GM21447 (cell line): Measurements from ENCODE around the gene RIN3.
"Not testable (repeated sequence)": the region's sequence is repeated elsewhere in the genome, so short reads cannot be mapped to it uniquely, and the experiment has no call there.

ENCODE experiments used
- ATAC-seq: cut with Tn5 transposase; IDR thresholded peaks from one replicate; pipeline ENCODE4 v1.9.1; 2021; ENCODE audit not compliant: unreplicated experiment

Gene RIN3

DNA sequence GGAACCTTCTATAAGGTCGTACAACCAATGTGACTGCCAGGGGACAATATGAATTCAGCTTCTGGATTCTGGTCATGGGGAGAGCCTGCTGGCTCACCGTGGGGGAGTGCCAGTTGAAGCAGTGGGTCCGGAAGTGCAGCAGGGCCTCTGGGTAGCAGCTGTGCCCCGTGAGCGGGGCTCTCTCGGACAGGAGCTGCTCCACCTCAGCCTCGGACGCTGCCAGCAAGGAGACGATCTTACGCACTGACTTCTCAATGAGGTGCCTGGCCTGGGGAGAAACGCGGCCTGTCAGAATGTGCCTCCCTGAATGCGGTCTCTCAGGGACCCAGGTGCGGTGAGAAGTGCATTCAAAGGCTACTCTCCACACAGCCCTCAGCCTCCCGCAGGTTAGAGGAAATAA, 192.8 kb downstream of the RIN3 start:
- ATAC-seq, result no peak

GRCh38 chr14:92709340-92710000, 195.9 kb downstream of the RIN3 start:
- no peak for ATAC-seq

- ATAC-seq, result no peak
Measured at GRCh38 chr14:92710001-92710341, 196.4 kb downstream of the RIN3 start.

GRCh38 chr14:92711976-92712653, 198.5 kb downstream of the RIN3 start:
- no peak for ATAC-seq

GRCh38 chr14:92712654-92713051, 199.1 kb downstream of the RIN3 start:
- ATAC-seq, result no peak

DNA sequence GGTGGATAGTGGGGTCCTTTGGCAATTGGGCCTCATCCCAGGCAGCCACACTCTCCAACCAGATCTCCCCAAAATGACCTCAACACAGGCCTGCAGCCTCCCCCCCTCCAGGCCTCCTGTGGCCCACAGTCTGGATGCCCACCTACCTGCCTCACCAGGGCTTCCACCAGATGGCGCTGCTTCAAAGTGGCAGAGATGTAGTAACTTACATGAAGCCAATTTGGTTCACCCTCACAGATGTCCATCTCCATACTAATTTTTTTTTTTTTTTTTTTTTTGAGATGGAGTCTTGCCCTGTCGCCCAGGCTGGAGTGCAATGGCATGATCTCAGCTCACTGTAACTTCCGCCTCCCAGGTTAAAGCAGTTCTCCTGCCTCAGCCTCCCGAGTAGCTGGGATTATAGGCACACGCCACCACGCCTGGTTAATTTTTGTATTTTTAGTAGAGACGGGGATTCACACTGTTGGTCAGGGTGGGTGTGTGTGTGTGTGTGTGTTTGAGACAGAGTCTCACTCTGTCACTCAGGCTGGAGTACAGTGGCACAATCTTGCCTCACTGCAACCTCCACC, 201.2 kb downstream of the RIN3 start:
- ATAC-seq, result not testable (repeated sequence)

DNA sequence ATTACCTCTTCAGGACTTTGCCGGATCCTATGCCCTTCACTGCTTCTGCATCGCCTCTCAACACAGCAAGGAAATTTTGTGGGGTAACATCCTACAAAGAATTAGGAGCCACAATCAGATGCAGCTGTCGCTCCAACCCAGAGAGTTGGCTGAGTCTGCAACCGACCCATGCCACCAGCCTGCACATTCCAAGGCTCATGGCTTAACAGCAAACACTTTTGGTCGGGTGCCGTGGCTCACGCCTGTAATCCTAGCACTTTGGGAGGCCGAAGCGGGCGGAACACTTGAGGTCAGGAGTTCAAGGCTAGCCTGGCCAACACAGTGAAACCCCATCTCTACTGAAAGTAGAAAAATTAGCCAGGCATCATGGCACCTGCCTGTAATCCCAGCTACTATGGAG, 202.6 kb downstream of the RIN3 start:
- ATAC-seq, result no peak

- ATAC-seq, result no peak
Measured at GRCh38 chr14:92717571-92718042, 204.0 kb downstream of the RIN3 start.

DNA sequence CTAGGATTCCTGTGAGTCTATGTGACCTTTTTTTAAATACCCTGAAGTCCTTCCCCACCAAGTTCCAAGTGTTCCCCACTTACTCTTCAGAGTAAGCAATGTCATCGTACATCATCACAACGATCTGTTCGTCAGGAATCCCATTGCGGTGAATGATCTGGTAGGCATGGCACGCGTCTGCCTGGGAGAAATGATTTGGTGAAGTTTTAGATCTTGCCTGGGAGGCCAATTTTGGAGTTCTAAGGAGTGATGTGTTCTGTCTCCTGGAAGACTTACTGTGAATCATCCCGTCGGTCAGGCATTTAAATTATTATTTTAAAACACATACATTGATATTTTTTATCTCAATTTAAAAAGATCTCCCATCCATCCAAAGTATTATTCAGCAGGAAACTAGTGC, 205.1 kb downstream of the RIN3 start:
- ATAC-seq, result no peak

DNA sequence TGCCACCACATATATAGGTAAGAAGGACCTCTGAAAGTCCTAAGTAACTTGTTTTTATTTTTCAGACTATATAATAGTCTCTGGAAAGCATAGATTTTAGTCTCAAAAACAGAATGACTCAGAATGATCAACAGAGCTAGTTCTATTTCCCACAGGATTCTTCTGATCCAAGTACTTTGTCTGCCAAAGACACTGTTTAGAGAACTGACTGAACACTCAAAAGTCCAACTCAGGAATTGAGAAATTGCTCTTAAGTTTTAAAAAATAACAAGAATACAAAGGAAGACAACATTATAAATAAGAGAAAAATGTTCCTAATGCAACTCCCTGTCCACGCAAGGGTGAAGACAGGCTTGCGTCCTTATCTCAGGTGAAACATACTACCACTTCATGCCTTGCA, 205.8 kb downstream of the RIN3 start:
- ATAC-seq, result no peak

DNA sequence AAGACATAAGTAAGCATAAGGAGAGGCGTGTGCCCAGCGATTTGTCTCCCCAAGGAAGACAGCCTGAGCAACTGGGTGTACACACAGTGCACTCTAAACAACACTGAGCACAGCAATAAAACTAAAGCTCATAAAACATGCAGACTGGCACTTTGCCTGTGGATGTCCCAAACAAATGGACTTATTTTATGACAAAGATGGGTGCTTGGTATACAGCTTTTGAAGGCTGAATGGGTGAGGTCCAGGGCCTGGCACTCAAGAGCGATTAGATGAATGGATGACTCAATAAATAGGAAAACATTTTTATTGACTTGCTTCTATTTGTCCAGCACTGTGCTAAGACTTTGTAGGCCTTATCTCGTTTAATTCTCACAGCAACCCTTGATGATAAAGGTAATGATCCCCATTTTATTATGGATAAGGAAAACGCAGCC, 206.3 kb downstream of the RIN3 start:
- no peak for ATAC-seq

DNA sequence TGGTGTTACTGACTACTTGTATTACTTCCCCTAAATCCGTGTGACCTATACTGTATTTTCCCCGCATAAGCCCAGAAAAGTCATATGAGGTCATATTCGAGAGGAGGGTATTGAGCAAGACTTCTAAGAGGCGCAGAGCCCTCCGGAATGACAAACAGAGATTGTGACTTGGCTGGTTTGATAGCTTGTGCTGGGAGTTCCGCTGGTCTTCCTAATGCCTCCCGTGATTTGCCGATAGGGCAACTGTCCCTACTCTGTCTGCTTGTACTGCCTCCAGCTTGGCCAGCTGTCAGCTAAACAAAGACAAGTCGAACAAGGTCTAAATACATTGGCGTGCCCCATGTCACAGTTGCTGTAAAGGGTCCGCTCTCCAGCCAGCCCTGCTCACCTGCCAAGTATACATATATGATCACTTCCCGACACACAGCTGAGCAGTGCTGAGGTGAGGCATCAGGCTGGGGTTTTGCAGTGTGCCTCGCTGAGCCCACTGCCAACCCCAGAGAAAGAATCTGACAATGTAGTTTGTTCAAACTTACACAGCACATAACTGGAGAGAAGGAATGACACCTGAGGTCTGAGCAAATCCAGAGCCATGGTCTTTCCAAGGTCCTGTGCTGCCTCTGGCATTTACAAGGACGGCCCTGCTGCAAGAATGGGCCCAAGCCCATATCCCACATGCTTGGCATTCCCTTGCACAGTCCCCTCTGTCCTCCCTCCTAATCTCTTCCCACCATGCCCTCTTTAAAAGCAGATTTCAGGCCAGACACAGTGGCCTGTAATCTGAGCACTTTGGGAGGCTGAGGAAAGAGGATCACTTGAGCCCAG, 211.1 kb downstream of the RIN3 start:
- no peak for ATAC-seq

DNA sequence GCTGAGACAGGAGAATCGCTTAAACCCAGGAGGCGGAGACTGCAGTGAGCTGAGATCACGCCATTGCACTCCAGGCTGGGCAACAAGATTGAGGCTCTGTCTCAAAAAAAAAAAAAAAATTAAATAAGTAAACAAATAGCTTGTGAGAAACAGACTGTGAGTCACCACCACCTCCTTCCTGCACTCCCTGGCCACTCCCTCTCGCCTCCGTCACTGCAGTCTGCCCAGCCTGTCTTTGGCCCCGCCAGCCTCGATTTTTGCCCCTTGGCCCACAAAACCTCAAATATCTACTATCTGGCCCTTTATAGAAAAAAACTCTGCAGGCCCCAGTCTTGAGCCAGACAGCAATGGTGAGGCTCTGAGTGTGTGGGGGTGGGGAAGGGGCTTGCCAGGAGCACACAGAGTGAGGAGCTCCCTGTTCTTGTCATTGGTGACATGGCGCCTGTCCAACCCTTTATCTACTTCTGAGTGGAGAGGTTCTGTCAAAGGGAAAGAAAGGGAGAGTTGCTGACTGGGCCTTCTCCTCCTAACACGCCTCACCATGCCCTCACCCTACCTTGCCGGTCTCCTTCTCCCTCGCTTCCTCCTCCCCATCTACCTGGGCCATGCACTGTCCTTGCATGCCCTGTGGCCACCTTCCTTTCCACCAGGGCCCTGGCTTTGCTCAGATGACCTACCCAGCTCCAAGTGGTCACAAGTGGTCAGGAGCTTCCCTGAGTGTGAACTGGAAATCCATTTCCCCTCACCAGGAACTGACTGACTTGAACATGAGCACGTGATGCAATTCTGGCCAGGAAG, 212.8 kb downstream of the RIN3 start:
- no peak for ATAC-seq

DNA sequence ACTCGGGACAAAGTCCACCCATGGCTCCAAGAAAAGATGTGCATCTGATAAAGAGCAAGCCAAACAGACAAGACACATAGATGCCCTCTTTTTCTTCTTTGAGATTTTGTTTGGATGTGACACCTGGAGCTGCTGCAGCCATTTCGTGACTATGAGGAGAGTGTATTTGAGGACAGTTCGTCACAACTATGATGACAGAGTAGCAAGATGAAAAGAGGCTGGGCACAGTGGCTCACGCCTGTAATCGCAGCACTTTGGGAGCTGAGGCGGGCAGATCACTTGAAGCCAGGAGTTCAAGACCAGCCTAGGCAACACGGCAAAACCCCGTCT, 213.3 kb downstream of the RIN3 start:
- ATAC-seq, result no peak

- peak; percentile 61 for ATAC-seq
Measured at GRCh38 chr14:92728759-92729364, 215.3 kb downstream of the RIN3 start.

DNA sequence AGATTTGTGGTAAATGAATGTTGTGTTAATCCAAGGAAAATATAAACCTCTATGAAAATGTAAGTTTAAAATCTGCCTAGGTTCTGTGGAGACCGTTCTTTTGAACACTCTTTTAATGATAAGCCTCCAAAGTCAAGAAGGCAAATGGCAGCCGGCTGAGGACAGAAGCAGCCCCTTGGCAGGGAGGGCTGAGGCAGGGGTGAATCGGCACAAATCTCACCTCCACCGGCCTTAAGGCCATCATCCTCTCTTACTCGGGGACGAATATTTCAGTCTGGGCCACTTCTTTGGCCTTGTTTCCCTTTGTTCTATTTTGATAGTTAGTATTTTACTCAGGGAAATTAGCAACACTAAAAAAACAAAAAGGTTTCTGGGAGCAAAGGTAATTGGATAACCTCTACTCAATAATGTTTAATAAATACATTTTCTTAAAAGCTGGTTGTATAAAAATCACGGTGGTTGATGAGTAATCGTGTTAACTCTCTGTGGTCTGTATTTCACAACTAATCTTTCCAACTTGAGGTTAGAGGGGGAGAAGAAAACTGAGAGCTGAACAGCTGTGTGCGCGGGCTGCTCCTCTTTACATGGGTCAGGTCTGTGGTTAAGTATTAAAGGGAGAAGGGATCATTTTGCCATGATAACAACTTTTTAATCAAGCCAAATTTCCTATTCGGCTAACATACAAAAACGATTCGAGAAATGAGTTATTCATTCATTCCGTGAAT, 216.2 kb downstream of the RIN3 start:
- ATAC-seq, result peak; percentile 81

DNA sequence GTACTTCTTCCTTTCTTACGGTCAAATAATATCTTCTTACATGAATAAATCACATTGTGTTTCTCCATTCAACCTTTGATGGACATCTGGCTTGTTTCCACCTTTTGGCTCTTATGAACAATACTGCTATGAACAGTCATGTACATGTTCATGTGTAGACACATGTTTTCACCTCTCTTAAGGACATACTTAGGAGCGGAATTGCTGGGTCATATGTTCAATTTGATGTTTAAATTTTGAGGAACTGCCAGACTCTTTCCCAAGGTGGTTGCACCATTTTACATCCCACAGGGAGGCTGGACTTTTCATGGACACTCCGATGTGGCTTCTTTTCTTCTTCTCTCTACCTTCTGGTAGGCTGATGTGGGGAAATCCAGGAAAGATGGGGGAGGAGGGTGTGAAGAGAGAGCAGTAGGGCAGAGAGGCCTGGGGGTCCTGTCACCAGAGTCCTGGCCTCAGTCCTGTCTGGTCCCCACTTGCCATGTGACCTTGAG, 218.1 kb downstream of the RIN3 start:
- no peak for ATAC-seq

DNA sequence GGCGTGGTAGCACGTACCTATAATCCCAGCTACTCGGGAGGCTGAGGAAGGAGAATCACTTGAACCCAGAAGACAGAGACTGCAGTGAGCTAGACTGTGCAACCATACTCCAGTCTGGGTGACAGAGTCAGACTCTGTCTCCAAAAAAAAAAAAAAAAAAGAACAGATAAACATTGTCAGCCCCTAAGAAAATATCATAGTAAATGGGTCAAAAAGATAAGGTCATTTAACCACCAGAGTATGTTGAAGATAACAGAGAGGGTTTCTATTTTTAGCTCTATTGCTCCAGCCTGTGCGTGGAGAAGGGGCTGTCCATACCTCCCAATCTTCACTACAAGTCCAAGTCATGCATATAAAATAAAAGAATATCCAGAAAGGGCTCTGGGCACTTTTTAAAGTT, 219.4 kb downstream of the RIN3 start:
- ATAC-seq, result no peak

GRCh38 chr14:92734618-92735017, 221.0 kb downstream of the RIN3 start:
- ATAC-seq, result no peak

DNA sequence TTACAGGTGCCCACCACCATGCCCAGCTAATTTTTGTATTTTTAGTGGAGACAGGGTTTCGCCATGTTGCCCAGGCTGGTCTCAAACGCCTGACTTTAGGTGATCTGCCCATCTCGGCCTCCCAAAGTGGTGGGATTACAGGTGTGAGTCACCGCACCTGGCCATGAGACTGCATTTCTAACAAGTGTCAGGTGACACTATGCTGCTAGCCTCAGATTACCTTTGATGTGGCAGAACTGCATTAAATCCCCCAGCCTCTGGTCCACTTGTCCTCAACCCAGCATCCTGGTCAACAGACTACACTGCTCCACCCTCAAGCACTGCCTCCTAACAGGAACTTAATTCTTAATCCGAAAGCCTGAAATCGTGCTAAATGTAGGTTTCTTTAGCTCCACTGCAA, 221.8 kb downstream of the RIN3 start:
- ATAC-seq, result no peak
